ENCODE data around the gene GNG3.

Gene GNG3

GRCh38 chr11:62705413-62705812, 2.1 kb upstream of the GNG3 start:
- H3K9ac ChIP-seq (ENCODE audit: low read depth, low read length): peak overlapping the region; percentile 74; the same call in 1 of the 2 replicates
- H3K9me3 ChIP-seq (ENCODE audit: control insufficient read depth, insufficient read depth, low read length): no peaks in the 10 kb centered on the region
- H3K36me3 ChIP-seq (ENCODE audit: insufficient read depth, low read length): no peaks in the 10 kb centered on the region
- H3K4me1 ChIP-seq (ENCODE audit: insufficient read depth, low read length): no peaks in the 10 kb centered on the region

GRCh38 chr11:62705880-62706849, 1.3 kb upstream of the GNG3 start:
- Histone ChIP-seq H3K4me1 (ENCODE audit: insufficient read depth, low read length) (no peaks in the 10 kb centered on the region), H3K36me3 (ENCODE audit: insufficient read depth, low read length) (no peaks in the 10 kb centered on the region), H3K9ac (ENCODE audit: low read depth, low read length) (peak overlapping the region; percentile 74), H3K9me3 (ENCODE audit: control insufficient read depth, insufficient read depth, low read length) (no peaks in the 10 kb centered on the region)

- peak overlapping the region; percentile 70 for H3K9ac ChIP-seq (ENCODE audit: low read depth, low read length)
- no peaks in the 10 kb centered on the region for H3K9me3 ChIP-seq (ENCODE audit: control insufficient read depth, insufficient read depth, low read length)
- H3K4me1 ChIP-seq (ENCODE audit: insufficient read depth, low read length): no peaks in the 10 kb centered on the region
- no peaks in the 10 kb centered on the region for H3K36me3 ChIP-seq (ENCODE audit: insufficient read depth, low read length)
Observed at GRCh38 chr11:62706850-62707247, 627 bp upstream of the GNG3 start.

GRCh38 chr11:62708392-62708791, 916 bp downstream of the GNG3 start:
- Histone ChIP-seq H3K9ac (ENCODE audit: low read depth, low read length) (peak overlapping the region; percentile 89; the same call in 1 of the 2 replicates), H3K9me3 (ENCODE audit: control insufficient read depth, insufficient read depth, low read length) (no peaks in the 10 kb centered on the region), H3K4me1 (ENCODE audit: insufficient read depth, low read length) (no peaks in the 10 kb centered on the region), H3K36me3 (ENCODE audit: insufficient read depth, low read length) (no peaks in the 10 kb centered on the region)

- Histone ChIP-seq H3K9ac (ENCODE audit: low read depth, low read length) (peak overlapping the region; percentile 89), H3K9me3 (ENCODE audit: control insufficient read depth, insufficient read depth, low read length) (no peaks in the 10 kb centered on the region), H3K4me1 (ENCODE audit: insufficient read depth, low read length) (no peaks in the 10 kb centered on the region), H3K36me3 (ENCODE audit: insufficient read depth, low read length) (no peaks in the 10 kb centered on the region)
Observed at GRCh38 chr11:62708793-62709192, 1.3 kb downstream of the GNG3 start.

GRCh38 chr11:62709247-62710000, 1.9 kb downstream of the GNG3 start:
- Histone ChIP-seq H3K9me3 (ENCODE audit: control insufficient read depth, insufficient read depth, low read length) (no peaks in the 10 kb centered on the region), H3K4me1 (ENCODE audit: insufficient read depth, low read length) (no peaks in the 10 kb centered on the region), H3K36me3 (ENCODE audit: insufficient read depth, low read length) (no peaks in the 10 kb centered on the region; the same call in 1 of the 2 replicates), H3K9ac (ENCODE audit: low read depth, low read length) (peak overlapping the region; percentile 89)

- H3K4me1 ChIP-seq (ENCODE audit: insufficient read depth, low read length): no peaks in the 10 kb centered on the region
- peak overlapping the region; percentile 89 for H3K9ac ChIP-seq (ENCODE audit: low read depth, low read length)
- peaks cover 3% of the 10 kb centered on the region for H3K36me3 ChIP-seq (ENCODE audit: insufficient read depth, low read length)
- H3K9me3 ChIP-seq (ENCODE audit: control insufficient read depth, insufficient read depth, low read length): no peaks in the 10 kb centered on the region
Observed at GRCh38 chr11:62710001-62710345, 2.5 kb downstream of the GNG3 start.

- Histone ChIP-seq H3K9ac (ENCODE audit: low read depth, low read length) (no peak overlapping the region), H3K36me3 (ENCODE audit: insufficient read depth, low read length) (peaks cover 23% of the 10 kb centered on the region), H3K9me3 (ENCODE audit: control insufficient read depth, insufficient read depth, low read length) (no peaks in the 10 kb centered on the region), H3K4me1 (ENCODE audit: insufficient read depth, low read length) (no peaks in the 10 kb centered on the region)
Observed at GRCh38 chr11:62712276-62712812, 4.9 kb downstream of the GNG3 start.

GRCh38 chr11:62712861-62713260, 5.4 kb downstream of the GNG3 start:
- Histone ChIP-seq H3K4me1 (ENCODE audit: insufficient read depth, low read length) (no peaks in the 10 kb centered on the region), H3K9ac (ENCODE audit: low read depth, low read length) (no peak overlapping the region), H3K36me3 (ENCODE audit: insufficient read depth, low read length) (peaks cover 23% of the 10 kb centered on the region), H3K9me3 (ENCODE audit: control insufficient read depth, insufficient read depth, low read length) (no peaks in the 10 kb centered on the region)

- H3K9me3 ChIP-seq (ENCODE audit: control insufficient read depth, insufficient read depth, low read length): no peaks in the 10 kb centered on the region
- H3K36me3 ChIP-seq (ENCODE audit: insufficient read depth, low read length): peaks cover 23% of the 10 kb centered on the region
- no peaks in the 10 kb centered on the region for H3K4me1 ChIP-seq (ENCODE audit: insufficient read depth, low read length)
- H3K9ac ChIP-seq (ENCODE audit: low read depth, low read length): no peak overlapping the region
Observed at GRCh38 chr11:62713343-62713742, 5.9 kb downstream of the GNG3 start.

GRCh38 chr11:62715150-62716130, 8.0 kb downstream of the GNG3 start:
- no peaks in the 10 kb centered on the region for H3K4me1 ChIP-seq (ENCODE audit: insufficient read depth, low read length)
- H3K9ac ChIP-seq (ENCODE audit: low read depth, low read length): no peak overlapping the region
- peaks cover 34% of the 10 kb centered on the region for H3K36me3 ChIP-seq (ENCODE audit: insufficient read depth, low read length)
- no peaks in the 10 kb centered on the region for H3K9me3 ChIP-seq (ENCODE audit: control insufficient read depth, insufficient read depth, low read length)

- peaks cover 39% of the 10 kb centered on the region for H3K36me3 ChIP-seq (ENCODE audit: insufficient read depth, low read length)
- no peak overlapping the region for H3K9ac ChIP-seq (ENCODE audit: low read depth, low read length)
- H3K9me3 ChIP-seq (ENCODE audit: control insufficient read depth, insufficient read depth, low read length): no peaks in the 10 kb centered on the region
- H3K4me1 ChIP-seq (ENCODE audit: insufficient read depth, low read length): no peaks in the 10 kb centered on the region
Observed at GRCh38 chr11:62716206-62716605, 8.7 kb downstream of the GNG3 start.

GRCh38 chr11:62716816-62717215, 9.3 kb downstream of the GNG3 start:
- Histone ChIP-seq H3K9ac (ENCODE audit: low read depth, low read length) (no peak overlapping the region), H3K9me3 (ENCODE audit: control insufficient read depth, insufficient read depth, low read length) (no peaks in the 10 kb centered on the region), H3K36me3 (ENCODE audit: insufficient read depth, low read length) (peaks cover 45% of the 10 kb centered on the region), H3K4me1 (ENCODE audit: insufficient read depth, low read length) (no peaks in the 10 kb centered on the region)

Data from ES-I3 (cell line).